GM19238 (cell line): Measurements from ENCODE around the gene MIEF1.

Source experiments
- DNase-seq: peaks from one replicate; pipeline ENCODE4 v3.0.0; 2011; ENCODE audit warnings: low spot score; ENCODE audit not compliant: insufficient read length

MIEF1 gene

DNA sequence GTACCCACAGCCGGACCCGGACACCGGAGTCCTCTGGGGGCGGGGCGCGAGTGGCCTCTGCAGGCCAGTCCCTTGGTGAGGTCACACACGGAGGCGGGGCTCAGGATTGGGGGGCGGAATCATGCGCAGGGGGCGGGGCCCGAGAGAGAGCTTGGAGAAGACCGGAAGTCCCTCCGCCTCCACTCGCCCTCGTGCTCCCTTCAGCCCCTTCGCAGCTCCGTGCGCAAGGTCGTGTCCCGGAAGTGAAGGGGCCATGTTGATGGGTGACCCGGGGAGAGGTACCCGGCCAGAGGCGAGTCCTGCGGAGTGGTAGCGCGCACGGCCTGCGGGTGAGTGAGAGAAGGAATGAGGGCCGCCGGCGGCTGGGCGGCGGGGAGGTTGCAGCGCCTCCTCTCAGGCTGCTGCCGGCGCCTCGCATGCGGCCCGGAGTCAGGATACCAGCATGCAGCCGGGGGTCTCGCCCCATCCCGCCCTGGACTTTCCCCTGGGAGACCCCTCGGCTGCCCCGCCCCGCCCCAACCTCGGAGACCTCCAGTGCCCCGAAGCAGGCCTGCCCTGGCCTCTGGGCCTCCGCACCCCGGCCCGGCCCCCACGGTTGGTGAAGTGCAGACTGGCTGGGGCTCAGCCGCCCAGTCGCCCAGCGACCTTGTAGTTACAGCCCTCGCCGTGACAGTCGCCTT, at the start of gene MIEF1:
TSS of gene MIEF1 (plus strand) at position 182 of the 680 bp plus-strand sequence. CDS start 9,005 bp downstream, outside the sequence.
- DNase-seq, result peak; percentile 98

DNA sequence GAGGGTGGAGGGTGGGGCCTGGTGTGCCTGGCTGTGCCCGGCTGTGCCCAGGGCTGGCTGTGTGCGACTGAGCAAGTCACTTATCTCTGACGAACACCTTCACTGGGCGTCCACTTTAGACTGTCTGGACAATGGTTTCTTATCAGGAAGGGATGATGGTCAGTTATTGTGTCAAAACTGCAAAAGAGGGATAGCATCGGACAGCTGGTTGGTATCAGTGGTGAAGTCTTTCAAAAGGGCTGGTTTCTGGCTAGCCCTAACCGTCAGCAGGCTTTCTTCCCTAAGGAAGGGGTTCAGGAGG, 49.4 kb upstream of the MIEF1 start:
- no peak for DNase-seq

DNA sequence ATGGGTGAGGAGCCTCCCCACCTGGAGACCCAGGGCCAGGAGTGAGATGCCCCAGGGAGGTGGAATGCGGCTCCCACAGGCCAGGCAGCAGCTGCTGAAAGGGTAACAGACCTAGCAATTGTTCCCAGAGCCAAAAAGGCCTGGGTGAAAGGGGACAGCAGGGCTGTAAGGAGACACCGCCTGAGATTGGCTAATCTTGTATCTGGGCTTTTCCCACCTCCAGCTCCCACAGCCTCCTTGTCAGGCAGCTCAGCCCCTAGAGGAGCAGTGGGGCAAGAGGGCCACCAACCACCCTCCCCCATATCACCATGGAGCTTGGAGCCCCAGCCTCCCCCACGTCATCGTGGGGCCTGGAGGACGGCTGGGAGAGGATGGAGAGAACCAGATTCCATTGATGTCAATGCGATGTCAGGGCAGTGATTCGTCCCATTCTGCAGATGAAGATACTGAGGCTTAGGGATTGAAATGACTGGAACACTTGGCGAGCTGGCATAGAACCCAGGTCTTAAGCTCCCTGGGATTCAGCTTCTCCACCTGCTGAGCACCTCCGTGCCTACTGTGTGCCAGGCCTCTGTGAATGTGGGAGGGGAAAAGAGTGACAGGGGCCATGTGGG, 48.2 kb upstream of the MIEF1 start:
- no peak for DNase-seq

DNA sequence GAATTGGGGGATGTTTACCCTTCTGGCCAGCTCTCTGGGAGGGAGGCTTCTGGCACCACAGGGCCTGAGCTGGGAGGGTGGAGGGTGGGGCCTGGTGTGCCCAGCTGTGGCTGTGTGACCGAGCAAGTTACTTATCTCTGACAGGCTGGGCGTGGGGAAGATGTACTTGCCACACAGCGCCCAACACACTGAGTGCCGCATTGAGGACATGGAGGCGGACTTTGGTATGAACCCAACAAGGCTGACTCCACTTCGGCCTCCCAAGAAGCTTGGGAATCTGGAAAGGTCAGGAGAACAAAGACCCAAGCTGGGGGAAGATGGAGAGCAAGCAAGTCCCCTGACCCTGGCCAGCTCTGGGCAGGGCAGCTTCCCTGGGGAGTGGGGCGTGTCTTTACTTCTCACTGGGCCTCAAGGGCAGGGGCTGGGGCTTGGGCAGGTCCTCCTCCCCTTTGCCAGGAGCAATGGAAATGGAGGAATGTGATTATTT, 47.7 kb upstream of the MIEF1 start:
- DNase-seq, result no peak

DNA sequence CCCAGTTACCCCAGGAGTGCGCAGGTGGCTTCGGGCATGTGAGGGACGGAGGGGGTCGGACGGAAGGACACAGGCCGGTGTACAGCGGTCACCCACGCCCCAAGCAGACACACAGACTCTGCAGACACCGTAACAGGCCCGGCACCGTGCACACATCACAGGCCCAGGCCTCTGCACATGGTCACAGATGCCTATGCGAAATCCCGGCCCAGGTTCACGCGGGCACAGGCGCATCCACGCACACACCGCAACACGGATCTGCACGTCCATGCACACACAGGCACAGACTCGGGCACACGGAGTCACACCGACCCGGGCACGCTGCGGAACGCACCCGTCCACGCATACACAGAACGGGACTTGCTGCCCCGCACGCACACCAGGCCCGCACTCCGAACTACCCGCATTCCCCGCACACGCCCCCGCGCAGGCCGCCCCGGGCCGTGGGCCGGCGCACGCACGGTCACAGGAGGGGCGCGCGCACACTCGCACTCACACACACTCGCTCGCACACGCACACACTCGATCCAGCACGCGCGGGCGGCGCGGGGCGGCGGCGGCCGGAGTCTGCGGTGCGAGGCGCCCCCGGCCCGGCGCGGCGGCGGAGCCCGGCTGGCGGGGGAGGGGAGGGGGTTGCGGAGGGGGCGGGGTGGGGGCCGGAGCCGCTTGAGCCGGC, 45.4 kb upstream of the MIEF1 start, which contains the start of gene MGAT3:
TSS of gene MGAT3 (plus strand) at position 491 of the 676 bp plus-strand sequence. CDS start 30,336 bp downstream, outside the sequence.
- DNase-seq, result no peak

DNA sequence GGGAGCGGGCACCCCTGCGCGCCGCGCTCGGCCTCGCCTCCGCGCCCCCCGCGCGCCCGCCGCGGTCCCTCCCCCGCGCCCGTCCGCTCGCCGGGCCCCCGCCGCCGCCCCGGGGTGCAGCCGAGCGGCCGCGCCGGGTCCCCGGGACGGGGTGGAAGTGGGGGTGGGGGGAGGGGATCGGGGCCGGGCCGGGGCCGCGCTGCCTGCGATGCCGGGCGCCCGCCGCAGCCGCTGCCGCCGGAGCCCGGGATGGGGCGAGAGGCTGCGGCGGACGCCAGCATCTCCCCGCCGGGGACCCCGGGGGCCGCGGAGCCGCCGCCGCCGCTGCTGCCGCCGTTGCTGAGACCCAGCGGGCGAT, 44.9 kb upstream of the MIEF1 start:
- DNase-seq, result peak; percentile 62

DNA sequence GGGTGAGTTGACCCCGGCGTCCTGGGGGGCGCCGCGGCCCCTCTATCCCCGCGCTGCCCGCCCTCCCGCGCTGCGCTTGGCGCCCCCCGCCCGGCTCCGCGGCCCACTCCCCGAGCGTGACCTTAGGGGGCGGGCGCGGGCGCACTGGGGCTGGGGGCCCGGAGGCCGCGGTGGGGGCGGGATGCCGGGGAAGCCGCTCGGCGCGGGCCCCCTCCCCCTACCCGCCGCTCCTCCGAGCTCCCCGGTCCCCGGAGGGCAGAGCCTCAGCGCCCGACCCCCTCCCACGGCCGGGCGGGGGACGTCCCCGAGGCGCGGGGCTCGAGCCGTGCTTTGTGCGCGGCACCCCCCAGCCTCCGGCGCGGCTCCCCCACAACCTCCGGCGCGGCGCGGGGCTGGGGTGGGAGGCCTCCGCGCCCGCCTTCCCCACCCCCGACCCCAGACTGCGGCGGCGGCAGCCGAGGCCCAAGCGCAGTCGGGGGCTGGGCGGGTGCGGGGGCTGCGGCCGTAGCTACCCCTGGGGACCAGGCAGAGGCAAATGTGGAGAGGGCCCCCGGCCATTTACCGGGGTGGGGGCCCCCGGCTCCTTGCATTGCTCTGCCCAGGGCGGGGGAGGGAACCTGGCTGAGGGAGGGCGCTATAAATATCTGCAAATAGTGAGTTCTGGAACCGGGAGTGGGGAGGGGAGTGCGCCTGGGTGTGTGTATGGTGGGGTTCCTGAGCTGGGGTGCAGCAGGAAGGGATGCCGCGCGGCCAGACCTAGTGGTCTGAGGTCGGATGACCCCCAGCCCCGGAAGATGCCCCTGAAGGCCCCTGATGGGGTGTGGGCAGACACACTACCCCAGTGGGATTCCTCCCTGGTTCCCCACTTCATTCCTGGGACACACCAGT, 44.3 kb upstream of the MIEF1 start:
- peak; percentile 66 for DNase-seq

DNA sequence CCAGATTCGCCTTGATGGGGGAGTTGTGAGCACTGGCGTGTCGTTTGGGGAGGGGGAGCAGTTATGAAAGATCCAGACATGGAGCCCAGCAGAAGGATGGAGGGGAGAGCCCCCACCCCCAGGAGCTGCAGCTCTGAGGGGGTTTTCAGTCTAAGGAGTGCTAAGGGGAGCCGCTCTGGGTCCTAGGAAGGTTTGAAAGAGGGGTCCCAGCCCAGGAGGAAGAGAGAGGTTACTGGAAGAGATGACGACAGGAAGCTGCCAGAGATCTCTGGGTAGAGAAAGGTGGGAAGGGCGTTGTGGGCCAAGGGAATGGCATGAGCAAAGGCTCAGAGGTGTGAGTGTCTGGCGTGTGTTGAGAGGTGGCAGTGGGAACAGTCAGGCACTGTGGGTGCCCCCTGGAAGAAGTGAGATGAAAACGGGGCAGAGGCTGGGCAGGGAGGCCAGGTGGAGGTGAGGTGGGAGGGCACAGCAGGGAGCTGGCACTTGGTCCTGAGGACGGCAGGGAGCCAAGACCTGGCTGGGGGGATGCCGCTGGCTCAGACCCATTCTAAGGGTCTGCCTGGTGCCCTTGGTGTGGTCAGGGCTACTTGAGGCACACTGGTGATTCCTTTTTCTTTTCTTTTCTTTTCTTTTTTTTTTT, 43.5 kb upstream of the MIEF1 start:
- DNase-seq, result no peak

DNA sequence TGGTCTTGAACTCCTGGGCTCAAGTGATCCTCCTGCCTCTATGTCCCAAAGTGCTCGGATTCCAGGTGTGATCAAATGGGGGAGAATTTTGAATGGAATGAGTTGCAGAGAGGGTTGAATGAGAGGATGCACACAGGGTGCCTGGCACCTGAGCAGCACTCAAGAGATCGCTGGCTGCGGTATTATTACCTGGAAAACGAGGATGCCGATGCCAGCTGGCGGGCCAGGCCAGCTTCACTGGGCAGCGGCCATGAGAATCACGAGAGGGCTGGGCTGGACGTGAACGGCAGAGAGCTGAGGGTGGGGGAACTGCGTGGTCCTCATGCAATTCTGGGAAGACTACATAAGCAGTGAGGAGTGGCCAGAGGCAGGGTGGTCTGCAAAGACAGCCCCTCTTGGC, 42.4 kb upstream of the MIEF1 start:
- DNase-seq, result no peak

DNA sequence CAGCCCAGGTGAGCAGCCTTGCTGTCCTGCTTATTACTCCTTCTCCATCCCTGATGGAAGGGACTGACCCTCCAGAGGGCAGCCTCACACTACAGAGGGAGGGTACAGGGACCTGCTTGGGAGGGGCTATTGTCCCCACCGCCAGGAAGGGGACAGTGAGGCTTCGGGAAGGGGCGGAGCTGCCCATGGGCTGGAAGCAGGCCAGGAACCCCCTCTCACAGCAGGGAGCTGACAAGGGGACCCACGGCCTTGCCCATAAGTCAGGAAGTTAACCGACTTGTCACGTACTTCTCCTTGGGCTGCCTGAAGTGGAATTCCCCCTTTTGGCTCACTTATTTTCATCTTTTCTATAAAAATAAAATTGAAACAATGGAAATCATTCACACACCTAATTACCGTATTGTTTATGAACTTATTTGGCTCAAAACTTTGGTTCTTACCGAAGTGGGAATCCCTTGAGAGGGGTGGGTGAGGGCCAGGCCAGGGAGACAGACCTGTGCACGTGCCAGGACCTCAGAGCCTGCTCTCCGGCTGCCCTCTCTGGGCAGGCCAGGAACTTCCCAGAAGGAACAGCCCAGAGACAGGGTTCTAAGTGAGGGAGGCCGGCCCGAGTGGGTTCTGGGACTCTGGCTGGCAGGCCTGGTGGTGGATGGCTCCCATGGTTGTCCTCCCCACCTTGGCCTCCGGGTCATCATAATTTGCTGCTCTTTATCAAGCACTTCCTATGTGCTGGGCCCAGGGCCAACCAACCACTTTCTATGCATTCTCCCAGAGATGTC, 39.5 kb upstream of the MIEF1 start:
- DNase-seq, result no peak

DNA sequence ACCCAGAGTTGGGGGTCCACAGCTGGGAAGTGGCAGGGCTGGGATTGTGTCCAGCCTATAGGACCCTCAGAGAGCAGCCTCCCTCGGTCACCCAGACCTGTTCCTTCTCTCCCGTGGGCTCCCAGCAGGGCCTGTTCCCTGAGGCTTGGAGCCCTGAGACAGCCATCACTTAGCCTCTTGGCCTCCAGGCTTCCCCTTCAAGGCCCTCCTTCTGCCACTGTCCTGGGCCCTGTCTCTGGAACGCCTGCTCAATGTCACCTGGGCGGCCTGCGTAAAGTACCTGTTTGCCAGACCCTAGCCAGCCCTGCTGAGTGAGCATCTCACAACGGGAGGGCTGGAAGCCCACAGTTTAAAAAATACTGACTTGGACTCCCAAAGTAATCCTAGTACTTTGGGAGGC, 38.8 kb upstream of the MIEF1 start:
- DNase-seq, result no peak

DNA sequence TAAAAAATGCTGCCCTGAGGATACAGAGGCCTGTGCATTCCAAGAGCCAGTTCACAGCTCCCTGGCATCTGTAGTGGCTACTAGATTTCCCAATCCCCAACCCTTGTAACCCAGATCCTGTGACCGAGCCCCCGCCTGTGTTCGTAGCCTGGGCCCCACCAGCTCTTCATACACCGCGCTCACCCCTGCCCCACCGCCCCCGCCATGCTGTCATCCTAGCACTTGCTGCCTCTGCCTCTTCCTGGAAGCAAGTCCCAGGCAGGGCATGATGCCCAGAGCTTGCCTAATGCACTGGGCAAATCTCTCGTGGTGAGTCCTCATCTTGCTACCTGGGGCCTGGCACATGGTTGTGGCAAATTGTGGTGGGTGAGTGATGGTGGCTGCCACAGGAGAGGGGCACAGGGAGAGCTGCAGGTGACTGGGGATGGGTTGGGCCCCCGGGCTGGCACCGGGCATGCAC, 38.1 kb upstream of the MIEF1 start:
- DNase-seq, result no peak

DNA sequence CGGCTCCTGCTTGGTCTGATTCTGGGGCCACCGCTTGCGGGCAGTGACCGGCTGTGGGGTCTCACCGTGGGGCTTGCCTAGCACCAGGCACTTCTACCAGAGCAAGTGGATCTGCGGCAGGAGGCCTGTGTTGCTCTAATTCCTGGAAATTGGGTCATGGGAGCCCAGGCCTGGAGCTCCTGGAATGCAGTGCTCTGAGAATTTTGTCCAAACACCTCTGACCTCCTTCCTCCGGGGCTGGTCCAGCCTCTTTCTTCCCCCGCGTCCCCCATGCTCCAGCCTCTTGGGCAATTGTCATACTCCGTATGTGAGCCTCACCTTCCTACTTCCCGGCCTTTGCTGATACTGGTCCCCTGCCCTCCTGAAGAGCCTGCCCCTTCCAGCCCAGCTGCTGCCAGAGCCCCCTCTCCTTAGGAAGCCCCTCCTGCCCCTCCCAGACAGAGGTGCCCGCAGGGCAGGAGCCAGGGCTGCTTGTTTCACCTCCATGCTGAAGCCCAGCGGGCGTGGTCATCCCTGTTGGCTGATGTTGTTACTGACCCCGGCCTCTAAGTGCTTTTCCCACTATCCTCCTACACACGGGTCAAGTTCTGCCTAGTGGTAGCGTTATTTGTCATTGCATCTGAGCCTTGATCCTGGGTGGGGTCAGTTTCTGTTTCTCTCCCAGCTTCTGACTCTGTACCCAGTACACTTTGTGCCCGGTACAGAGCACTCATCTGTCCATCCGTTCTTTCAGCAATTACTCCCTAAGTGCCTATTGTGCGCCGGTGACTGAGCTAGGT, 35.7 kb upstream of the MIEF1 start:
- DNase-seq, result no peak

DNA sequence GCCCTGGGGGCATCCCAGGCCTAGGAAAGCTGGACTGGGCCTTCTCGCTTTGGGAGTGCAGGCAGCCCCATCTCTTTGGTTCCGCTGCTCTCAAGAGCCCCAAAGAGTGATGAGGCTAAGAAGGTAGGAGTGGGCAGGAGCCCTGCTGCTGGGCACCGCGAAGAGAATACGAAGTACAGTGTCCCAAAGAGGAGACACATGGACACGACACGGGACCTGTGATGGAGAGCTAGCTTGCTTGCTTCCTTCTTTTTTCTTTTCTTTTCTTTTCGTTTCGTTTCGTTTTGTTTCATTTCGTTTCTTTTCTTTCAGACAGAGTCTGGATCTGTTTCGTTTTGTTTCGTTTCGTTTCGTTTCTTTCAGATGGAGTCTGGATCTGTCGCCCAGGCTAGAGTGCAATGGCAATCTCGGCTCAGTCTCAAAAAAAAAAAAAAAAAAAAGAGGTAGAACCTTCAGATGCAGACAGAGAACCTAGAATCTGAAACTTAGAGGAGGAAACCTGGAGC, 34.6 kb upstream of the MIEF1 start:
- no peak for DNase-seq

DNA sequence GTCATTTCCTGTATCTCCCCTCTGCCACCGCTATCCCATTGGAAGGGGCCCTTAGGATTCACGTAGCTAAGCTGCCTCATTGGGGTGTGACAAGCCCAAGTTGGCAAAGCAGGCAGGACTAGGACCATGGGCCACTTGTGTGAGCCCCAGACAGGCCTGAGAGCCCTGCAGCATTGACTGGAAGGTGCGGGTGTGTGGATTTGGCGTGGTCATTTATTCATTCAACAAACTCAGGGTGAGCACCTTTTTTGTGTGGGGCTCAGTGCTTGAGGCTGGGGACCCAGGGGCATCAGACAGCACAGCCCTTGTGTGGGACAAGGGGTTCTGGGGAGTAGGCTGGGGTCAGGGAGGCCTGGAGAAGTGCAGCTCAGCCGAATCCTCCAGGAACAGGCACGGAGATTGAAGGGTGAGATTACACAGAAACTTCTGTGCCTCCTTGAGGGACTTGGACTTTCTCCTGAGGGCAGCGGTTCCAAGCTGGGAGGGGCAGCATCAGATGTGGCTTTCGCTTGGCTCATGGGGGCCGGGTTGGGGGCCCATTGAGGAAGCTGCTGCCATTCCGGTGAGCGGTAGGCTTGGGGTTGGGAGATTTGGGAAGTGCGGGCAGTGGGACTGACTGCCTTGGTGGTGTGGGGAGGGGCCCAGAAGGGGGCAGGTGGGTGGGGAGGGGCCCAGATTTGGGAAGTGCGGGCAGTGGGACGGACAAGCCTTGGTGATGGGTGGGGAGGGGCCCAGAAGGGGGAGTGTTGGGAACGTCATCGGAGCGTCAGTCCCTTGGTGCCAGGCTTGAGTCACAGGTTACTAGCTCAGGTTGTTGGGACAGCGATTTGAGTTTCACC, 33.4 kb upstream of the MIEF1 start:
- no peak for DNase-seq

DNA sequence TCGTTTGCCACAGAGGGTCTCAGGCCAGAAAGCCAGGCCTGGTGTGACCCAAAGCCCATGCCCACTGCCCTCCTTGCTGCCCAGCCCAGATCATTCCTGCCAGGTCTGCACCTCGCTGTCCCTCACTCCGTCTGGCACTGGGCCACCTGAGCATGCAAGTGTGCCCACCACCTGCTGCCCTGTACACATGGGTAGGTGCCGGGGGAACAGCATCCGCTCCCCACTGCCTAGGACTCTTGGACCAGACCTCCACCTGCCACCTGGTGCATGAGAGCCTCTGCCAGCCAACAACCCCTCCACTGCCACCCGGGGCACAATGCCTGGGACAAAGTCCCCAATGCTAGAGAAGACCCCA, 32.8 kb upstream of the MIEF1 start:
- no peak for DNase-seq

DNA sequence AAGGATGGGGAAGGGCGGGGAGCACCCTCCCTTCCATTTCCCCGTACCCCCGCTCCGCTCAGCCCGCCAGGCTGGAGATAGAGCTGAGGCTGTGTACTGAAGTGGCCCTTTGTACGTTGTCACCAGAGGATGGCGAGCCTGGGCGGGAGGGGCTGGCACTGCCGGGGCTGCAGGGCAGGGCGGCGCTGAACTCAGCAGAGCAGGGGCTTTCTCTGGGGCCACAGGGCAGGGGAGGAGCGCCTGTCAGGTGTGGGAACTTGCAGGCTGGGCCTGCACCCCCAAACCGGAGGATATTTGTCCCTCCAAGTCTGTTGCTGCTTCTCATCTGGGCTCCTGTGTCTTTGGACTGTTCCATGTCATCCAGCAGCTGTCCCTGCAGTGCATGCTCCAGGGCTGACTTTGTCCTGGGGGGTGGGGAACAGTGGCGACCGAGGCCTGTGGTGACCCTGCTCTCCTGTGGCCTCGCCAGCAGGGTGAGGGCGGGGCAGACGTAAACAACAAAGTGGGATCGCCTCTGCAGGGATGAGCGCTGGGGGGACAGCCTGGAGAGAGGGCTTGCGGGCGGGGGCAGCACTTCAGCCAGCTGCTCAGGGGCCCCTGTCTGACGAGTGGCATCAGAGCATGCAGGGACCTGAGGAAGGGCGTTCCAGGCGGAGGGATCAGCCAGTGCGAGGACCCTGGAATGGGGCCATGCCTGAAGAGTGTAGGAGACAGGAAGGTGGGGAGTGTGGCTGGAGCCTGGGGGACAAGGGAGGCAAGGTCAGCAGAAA, 32.2 kb upstream of the MIEF1 start:
- DNase-seq, result no peak
